Neural cell (in vitro differentiated cells): ENCODE measurements around the gene SELENOW. TPM values are rescaled to one million over a fixed set of nuclear protein-coding genes. Genes with fewer than 3 reads are reported as not detected.

Source experiments
- H2AFZ ChIP-seq: fragments of 200-600, 300-800 bp; sonication (generic), shearing (Covaris generic); 2 replicates; pipeline ENCODE4 v1.6.0; 2014; ENCODE audit warnings: low read depth, mild to moderate bottlenecking, antibody characterized with exemption, low read length, moderate library complexity
- H3F3A ChIP-seq: fragments of 200-600 bp; shearing (Covaris generic); 2 replicates; pipeline ENCODE4 v1.6.1; 2016; ENCODE audit warnings: mild to moderate bottlenecking, moderate library complexity, mixed read lengths, antibody characterized with exemption, low read length; ENCODE audit not compliant: insufficient read depth, poor library complexity, severe bottlenecking
- H3K27ac ChIP-seq: fragments of 200-600, 300-800 bp; sonication (generic), shearing (Covaris generic); 2 replicates; pipeline ENCODE4 v1.5.1; 2014; ENCODE audit warnings: mild to moderate bottlenecking, low read length, moderate library complexity
- H3K27me3 ChIP-seq: fragments of 300-800, 200-600 bp; sonication (generic), shearing (Covaris generic); 2 replicates; pipeline ENCODE4 v1.6.0; 2014; ENCODE audit warnings: mild to moderate bottlenecking, low read depth, low read length, moderate library complexity; ENCODE audit not compliant: insufficient read depth
- H3K36me3 ChIP-seq: fragments of 300-800, 200-600 bp; sonication (generic), shearing (Covaris generic); 2 replicates; pipeline ENCODE4 v1.5.1; 2014; ENCODE audit warnings: mild to moderate bottlenecking, antibody characterized with exemption, low read length, moderate library complexity; ENCODE audit not compliant: insufficient read depth
- H3K4me2 ChIP-seq: fragments of 300-800, 200-600 bp; sonication (generic), shearing (Covaris generic); 2 replicates; pipeline ENCODE4 v1.6.0; 2014; ENCODE audit warnings: mild to moderate bottlenecking, low read length
- H3K4me3 ChIP-seq: fragments of 300-800, 200-600 bp; sonication (generic), shearing (Covaris generic); 2 replicates; pipeline ENCODE4 v1.5.1; 2014; ENCODE audit warnings: mild to moderate bottlenecking, low read length, moderate library complexity
- H3K79me2 ChIP-seq: fragments of 200-600 bp; shearing (Covaris generic); replicated peaks from 2 replicates; pipeline ENCODE4 v1.6.0; 2014; ENCODE audit warnings: mild to moderate bottlenecking, low read length, moderate library complexity; ENCODE audit not compliant: insufficient read depth
- H3K9ac ChIP-seq: fragments of 300-800, 200-600 bp; sonication (generic), shearing (Covaris generic); 2 replicates; pipeline ENCODE4 v1.6.1; 2016; ENCODE audit warnings: mild to moderate bottlenecking, low read length, mixed read lengths
- H3K9me2 ChIP-seq: fragments of 200-600 bp; shearing (Covaris generic); 2 replicates; pipeline ENCODE4 v1.6.1; 2016; ENCODE audit warnings: mild to moderate bottlenecking, low read length, mixed read lengths; ENCODE audit not compliant: insufficient read depth
- H3K9me3 ChIP-seq: fragments of 200-600, 300-800 bp; sonication (generic), shearing (Covaris generic); 2 replicates; pipeline ENCODE4 v1.6.1; 2016; ENCODE audit warnings: mild to moderate bottlenecking, mixed run types, low read length, moderate library complexity, mixed read lengths
- H4K20me1 ChIP-seq: fragments of 200-600 bp; shearing (Covaris generic); 2 replicates; pipeline ENCODE4 v1.6.1; 2016; ENCODE audit warnings: mild to moderate bottlenecking, mixed run types; ENCODE audit not compliant: insufficient read depth
- EP300 ChIP-seq: fragments of 450-650 bp; conservative IDR thresholded peaks from 2 replicates; pipeline ENCODE4 v1.6.1; 2014; ENCODE audit warnings: antibody characterized with exemption, mild to moderate bottlenecking, moderate library complexity; ENCODE audit not compliant: poor library complexity, severe bottlenecking
- EZH2 ChIP-seq: fragments of 200-600, 300-800 bp; shearing (Covaris generic), sonication (generic); IDR thresholded peaks from 2 replicates; pipeline ENCODE4 v1.6.1; 2014; ENCODE audit warnings: antibody characterized with exemption, low read length, borderline replicate concordance, mild to moderate bottlenecking; ENCODE audit not compliant: insufficient read depth, poor library complexity, severe bottlenecking
- MXI1 ChIP-seq: fragments of 450-650 bp; conservative IDR thresholded peaks from 2 replicates; pipeline ENCODE4 v1.6.1; 2014; ENCODE audit warnings: antibody characterized with exemption, mild to moderate bottlenecking; ENCODE audit not compliant: poor library complexity, severe bottlenecking
- POLR2AphosphoS5 ChIP-seq: IDR thresholded peaks from 2 replicates; pipeline ENCODE4 v1.6.1; 2012
- RAD21 ChIP-seq: fragments of 450-650 bp; conservative IDR thresholded peaks from 2 replicates; pipeline ENCODE4 v1.6.1; 2014; ENCODE audit warnings: antibody characterized with exemption, mild to moderate bottlenecking, moderate library complexity
- SMC3 ChIP-seq: fragments of 450-650 bp; conservative IDR thresholded peaks from 2 replicates; pipeline ENCODE4 v1.6.1; 2014; ENCODE audit warnings: antibody characterized with exemption, mild to moderate bottlenecking, moderate library complexity; ENCODE audit not compliant: poor library complexity
- TAF1 ChIP-seq: IDR thresholded peaks from 2 replicates; pipeline ENCODE4 v1.6.1; 2012; ENCODE audit warnings: low read depth
- polyA plus RNA-seq: library from polyadenylated mRNA; depleted of rRNA; stranded (reverse); fragments of >200 nt; gene quantifications from 2 replicates; pipeline ENCODE4 v1.2.3, GENCODE V29; 2014
- TF ChIP-seq, protein P1 (sequence below): fragments of 450-650 bp; IDR thresholded peaks from 2 replicates; pipeline ENCODE4 v1.5.1; 2014; ENCODE audit warnings: antibody characterized with exemption, mild to moderate bottlenecking, moderate library complexity; ENCODE audit not compliant: poor library complexity, severe bottlenecking
- TF ChIP-seq, protein P2 (sequence below): IDR thresholded peaks from 2 replicates; pipeline ENCODE4 v1.6.1; 2012; ENCODE audit warnings: borderline replicate concordance

The SELENOW gene
- polyA plus RNA-seq, 1 donor from 2014 or later, result 811 TPM

DNA sequence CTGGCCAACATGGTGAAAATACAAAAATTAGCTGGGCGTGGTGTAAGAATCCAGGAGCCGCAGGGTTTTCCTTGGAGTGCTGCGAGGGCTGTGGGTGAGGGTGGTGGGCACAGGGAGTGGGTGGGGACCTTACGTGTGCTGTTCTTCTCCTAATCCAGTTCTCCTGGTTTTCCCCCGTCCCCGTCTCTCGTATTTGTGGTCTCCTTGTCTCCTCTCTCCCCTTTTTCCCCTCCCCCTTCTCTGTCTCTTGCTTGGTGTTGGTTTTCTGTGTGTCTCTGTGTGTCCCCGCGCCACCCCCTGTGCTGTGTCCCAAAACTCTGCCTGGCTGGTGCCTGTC, 1.7 kb downstream of the SELENOW start:
- no peaks in the 10 kb centered on the region for H3K9me3 ChIP-seq
- H3K27ac ChIP-seq, result no peak overlapping the region
- H3F3A ChIP-seq, result no peaks in the 10 kb centered on the region
- no peaks in the 10 kb centered on the region for H3K27me3 ChIP-seq
- H3K79me2 ChIP-seq, result peaks cover 14% of the 10 kb centered on the region
- no peak overlapping the region for H2AFZ ChIP-seq
- TF ChIP-seq EZH2, result no peak
- TF ChIP-seq MXI1, result no peak
- TF ChIP-seq POLR2AphosphoS5, result no peak
- TF ChIP-seq, protein P1, sequence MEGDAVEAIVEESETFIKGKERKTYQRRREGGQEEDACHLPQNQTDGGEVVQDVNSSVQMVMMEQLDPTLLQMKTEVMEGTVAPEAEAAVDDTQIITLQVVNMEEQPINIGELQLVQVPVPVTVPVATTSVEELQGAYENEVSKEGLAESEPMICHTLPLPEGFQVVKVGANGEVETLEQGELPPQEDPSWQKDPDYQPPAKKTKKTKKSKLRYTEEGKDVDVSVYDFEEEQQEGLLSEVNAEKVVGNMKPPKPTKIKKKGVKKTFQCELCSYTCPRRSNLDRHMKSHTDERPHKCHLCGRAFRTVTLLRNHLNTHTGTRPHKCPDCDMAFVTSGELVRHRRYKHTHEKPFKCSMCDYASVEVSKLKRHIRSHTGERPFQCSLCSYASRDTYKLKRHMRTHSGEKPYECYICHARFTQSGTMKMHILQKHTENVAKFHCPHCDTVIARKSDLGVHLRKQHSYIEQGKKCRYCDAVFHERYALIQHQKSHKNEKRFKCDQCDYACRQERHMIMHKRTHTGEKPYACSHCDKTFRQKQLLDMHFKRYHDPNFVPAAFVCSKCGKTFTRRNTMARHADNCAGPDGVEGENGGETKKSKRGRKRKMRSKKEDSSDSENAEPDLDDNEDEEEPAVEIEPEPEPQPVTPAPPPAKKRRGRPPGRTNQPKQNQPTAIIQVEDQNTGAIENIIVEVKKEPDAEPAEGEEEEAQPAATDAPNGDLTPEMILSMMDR, result no peak
- TF ChIP-seq SMC3, result no peak
- TF ChIP-seq TAF1, result no peak
- TF ChIP-seq RAD21, result no peak
- TF ChIP-seq EP300, result no peak
- TF ChIP-seq, protein P2, sequence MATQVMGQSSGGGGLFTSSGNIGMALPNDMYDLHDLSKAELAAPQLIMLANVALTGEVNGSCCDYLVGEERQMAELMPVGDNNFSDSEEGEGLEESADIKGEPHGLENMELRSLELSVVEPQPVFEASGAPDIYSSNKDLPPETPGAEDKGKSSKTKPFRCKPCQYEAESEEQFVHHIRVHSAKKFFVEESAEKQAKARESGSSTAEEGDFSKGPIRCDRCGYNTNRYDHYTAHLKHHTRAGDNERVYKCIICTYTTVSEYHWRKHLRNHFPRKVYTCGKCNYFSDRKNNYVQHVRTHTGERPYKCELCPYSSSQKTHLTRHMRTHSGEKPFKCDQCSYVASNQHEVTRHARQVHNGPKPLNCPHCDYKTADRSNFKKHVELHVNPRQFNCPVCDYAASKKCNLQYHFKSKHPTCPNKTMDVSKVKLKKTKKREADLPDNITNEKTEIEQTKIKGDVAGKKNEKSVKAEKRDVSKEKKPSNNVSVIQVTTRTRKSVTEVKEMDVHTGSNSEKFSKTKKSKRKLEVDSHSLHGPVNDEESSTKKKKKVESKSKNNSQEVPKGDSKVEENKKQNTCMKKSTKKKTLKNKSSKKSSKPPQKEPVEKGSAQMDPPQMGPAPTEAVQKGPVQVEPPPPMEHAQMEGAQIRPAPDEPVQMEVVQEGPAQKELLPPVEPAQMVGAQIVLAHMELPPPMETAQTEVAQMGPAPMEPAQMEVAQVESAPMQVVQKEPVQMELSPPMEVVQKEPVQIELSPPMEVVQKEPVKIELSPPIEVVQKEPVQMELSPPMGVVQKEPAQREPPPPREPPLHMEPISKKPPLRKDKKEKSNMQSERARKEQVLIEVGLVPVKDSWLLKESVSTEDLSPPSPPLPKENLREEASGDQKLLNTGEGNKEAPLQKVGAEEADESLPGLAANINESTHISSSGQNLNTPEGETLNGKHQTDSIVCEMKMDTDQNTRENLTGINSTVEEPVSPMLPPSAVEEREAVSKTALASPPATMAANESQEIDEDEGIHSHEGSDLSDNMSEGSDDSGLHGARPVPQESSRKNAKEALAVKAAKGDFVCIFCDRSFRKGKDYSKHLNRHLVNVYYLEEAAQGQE, result no peak
- H3K36me3 ChIP-seq, result no peaks in the 10 kb centered on the region
- H3K9ac ChIP-seq, result no peak overlapping the region
- H3K9me2 ChIP-seq, result no peaks in the 10 kb centered on the region
- H3K4me2 ChIP-seq, result no peak overlapping the region
- no peaks in the 10 kb centered on the region for H4K20me1 ChIP-seq
- peak overlapping the region; percentile 97 for H3K4me3 ChIP-seq

DNA sequence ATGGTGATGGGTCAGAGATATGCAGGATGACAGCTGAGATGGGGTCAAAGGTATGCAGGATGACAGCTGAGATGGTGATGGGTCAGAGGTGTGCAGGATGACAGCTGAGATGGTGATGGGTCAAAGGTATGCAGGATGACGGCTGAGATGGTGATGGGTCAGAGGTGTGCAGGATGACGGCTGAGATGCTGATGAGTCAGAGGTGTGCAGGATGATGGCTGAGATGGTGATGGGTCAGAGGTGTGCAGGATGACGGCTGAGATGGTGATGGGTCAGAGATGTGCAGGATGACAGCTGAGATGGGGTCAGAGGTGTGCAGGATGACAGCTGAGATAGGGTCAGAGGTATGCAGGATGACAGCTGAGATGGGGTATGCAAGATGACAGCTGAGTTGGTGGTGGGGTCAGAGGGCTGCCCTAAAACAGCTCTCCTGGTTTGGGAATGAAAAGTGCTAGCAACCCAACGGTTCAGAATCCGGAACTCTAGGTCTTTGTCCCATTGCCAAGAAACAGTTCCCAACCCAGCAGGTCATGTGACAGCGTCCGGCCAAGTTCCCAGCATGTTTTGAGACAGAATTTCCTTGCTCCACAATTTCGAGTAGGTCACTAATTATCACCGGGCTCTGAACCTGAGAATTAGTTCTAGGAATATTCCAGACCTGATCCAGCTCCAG, 3.2 kb downstream of the SELENOW start:
- no peaks in the 10 kb centered on the region for H3K27me3 ChIP-seq
- TF ChIP-seq MXI1, result no peak
- TF ChIP-seq EZH2, result no peak
- TF ChIP-seq EP300, result no peak
- TF ChIP-seq RAD21, result no peak
- TF ChIP-seq, protein P2, result no peak
- TF ChIP-seq POLR2AphosphoS5, result no peak
- no peak for TF ChIP-seq SMC3
- TF ChIP-seq TAF1, result no peak
- TF ChIP-seq, protein P1, result no peak
- H3K27ac ChIP-seq, result no peak overlapping the region
- no peak overlapping the region for H3K4me3 ChIP-seq
- no peak overlapping the region for H3K9ac ChIP-seq
- no peaks in the 10 kb centered on the region for H3F3A ChIP-seq
- H2AFZ ChIP-seq, result no peak overlapping the region
- no peaks in the 10 kb centered on the region for H4K20me1 ChIP-seq
- H3K9me3 ChIP-seq, result no peaks in the 10 kb centered on the region
- no peaks in the 10 kb centered on the region for H3K9me2 ChIP-seq
- no peaks in the 10 kb centered on the region for H3K36me3 ChIP-seq
- H3K4me2 ChIP-seq, result no peak overlapping the region
- peaks cover 14% of the 10 kb centered on the region for H3K79me2 ChIP-seq
